Measurements from ENCODE around the gene PRKD1. TPM values are rescaled to one million over a fixed set of nuclear protein-coding genes. Genes with fewer than 3 reads are reported as not detected.

Gene PRKD1
- total and polyA plus RNA-seq, 10 of the 15 experiments (the other 5 are each of a cell fraction or from before 2014, with no cell fraction given): 0.02 to 0.56 TPM; not detected in 8

DNA sequence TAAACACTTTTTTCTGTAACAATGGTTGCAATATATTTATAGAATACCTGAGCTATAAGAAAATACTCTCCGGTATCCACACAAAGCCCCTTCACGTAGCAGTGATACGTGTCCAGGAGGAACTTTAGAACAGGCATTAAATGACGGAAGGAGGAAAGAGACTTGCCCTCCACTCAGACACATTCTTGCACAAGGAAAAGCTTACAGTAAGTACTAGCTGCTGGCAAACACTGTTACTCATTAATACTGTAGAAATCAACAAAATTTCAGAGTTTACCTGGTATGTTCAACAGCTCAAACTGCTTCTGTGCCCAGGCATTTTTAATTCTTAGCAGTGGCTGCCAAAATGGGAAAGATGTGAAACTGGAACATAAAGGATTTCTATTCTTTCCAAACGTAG, 41.7 kb downstream of the PRKD1 start:
- in situ Hi-C loops (cut with MboI): no loop called here
- Histone ChIP-seq H3K4me2 (ENCODE audit: control insufficient read depth, insufficient read depth) (no peak overlapping the region), H3K79me2 (ENCODE audit: control insufficient read depth, insufficient read depth, low read length) (no peaks in the 10 kb centered on the region), H3K27me3 (replicated peaks in 1 of 2; ENCODE audit: control insufficient read depth in 2 of 2, insufficient read depth in 2 of 2, low read length in 1 of 2) (no peaks in the 10 kb centered on the region), H2AFZ (ENCODE audit: control insufficient read depth, low read depth, low read length) (no peak overlapping the region), H3K36me3 (ENCODE audit: control insufficient read depth in 2 of 2, insufficient read depth in 2 of 2, low read length in 1 of 2) (no peaks in the 10 kb centered on the region), H3K9ac (ENCODE audit: control insufficient read depth, insufficient read depth, low read length) (no peak overlapping the region), H3K27ac (ENCODE audit: control insufficient read depth, insufficient read depth) (no peak overlapping the region), H3K9me3 (replicated peaks; ENCODE audit: control insufficient read depth, insufficient read depth, low read length) (no peaks in the 10 kb centered on the region), H3K4me1 (ENCODE audit: control insufficient read depth, insufficient read depth, low read length) (no peaks in the 10 kb centered on the region), H4K20me1 (ENCODE audit: control insufficient read depth, insufficient read depth) (no peaks in the 10 kb centered on the region), H3K4me3 (no peak overlapping the region)
- FAIRE-seq (no peak), DNase-seq (ENCODE audit: low read depth, low spot score) (no peak), ATAC-seq (no peak)
- WGBS (ENCODE audit: insufficient coverage, insufficient replicate concordance, low lambda C conversion rate, missing lambda C conversion rate): 62% methylated on average over 5 of the region's 5 CpGs
- intact Hi-C loops (cut with micrococcal nuclease; ENCODE audit: unreplicated experiment): no loop called here
- ChIA-PET RAD21 (ENCODE audit: unreplicated experiment) (no interaction called here), CTCF (no interaction called here), SMC1A (ENCODE audit: uncharacterized antibody, unreplicated experiment) (no interaction called here), POLR2A (no interaction called here)
- no peak for TF ChIP-seq PAX8 (IDR thresholded peaks at IDR 0.05)
- no TSS peak for BruUV-seq (replicated peaks)

DNA sequence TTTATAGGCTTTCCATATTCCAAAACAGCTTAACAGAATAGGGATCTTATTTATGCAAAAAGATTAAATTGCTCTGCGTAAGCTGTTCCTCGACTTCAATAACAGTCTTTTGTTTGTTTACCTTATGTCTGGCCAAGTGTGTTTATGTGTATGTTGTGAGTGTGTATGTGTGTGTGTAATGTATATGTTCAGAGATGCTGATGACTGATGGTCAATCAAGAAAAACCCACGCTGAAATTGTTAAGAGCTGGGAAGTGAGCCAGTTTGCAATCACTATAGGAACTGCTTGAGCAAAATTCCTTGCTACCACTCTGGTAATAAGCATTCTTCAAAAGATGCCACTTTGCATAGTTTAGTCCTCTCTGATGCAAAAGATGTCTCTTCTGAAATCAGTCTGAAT, 59.6 kb downstream of the PRKD1 start:
- no peak for DNase-seq (ENCODE audit: low read depth, low spot score)
- Histone ChIP-seq H3K9ac (ENCODE audit: control insufficient read depth, insufficient read depth, low read length) (no peak overlapping the region), H3K36me3 (ENCODE audit: control insufficient read depth in 2 of 2, insufficient read depth in 2 of 2, low read length in 1 of 2) (no peaks in the 10 kb centered on the region), H3K4me2 (ENCODE audit: control insufficient read depth, insufficient read depth) (no peak overlapping the region), H3K27ac (ENCODE audit: control insufficient read depth, insufficient read depth) (no peak overlapping the region), H3K79me2 (ENCODE audit: control insufficient read depth, insufficient read depth, low read length) (no peaks in the 10 kb centered on the region), H3K4me3 (no peak overlapping the region), H4K20me1 (ENCODE audit: control insufficient read depth, insufficient read depth) (no peaks in the 10 kb centered on the region), H3K4me1 (ENCODE audit: control insufficient read depth, insufficient read depth, low read length) (no peaks in the 10 kb centered on the region), H3K9me3 (replicated peaks; ENCODE audit: control insufficient read depth, insufficient read depth, low read length) (no peaks in the 10 kb centered on the region), H3K27me3 (replicated peaks in 1 of 2; ENCODE audit: control insufficient read depth in 2 of 2, insufficient read depth in 2 of 2, low read length in 1 of 2) (no peaks in the 10 kb centered on the region), H2AFZ (ENCODE audit: control insufficient read depth, low read depth, low read length) (no peak overlapping the region)
- ATAC-seq: no peak
- in situ Hi-C loops (cut with MboI): no loop called here
- ChIA-PET SMC1A (ENCODE audit: uncharacterized antibody, unreplicated experiment) (no interaction called here), CTCF (no interaction called here), RAD21 (ENCODE audit: unreplicated experiment) (no interaction called here), POLR2A (no interaction called here)
- 46% methylated on average over 3 of the region's 3 CpGs for WGBS (ENCODE audit: insufficient coverage, insufficient replicate concordance, low lambda C conversion rate, missing lambda C conversion rate)
- BruUV-seq (replicated peaks): no TSS peak
- intact Hi-C loops (cut with micrococcal nuclease; ENCODE audit: unreplicated experiment): no loop called here
- TF ChIP-seq ZBTB4 (CRISPR knock-in tag; IDR thresholded peaks at IDR 0.05) (no peak), FOXK2 (IDR thresholded peaks at IDR 0.05) (no peak), MTA3 (IDR thresholded peaks at IDR 0.05; ENCODE audit: borderline replicate concordance, low read length) (no peak), SMAD5 (IDR thresholded peaks at IDR 0.05; ENCODE audit: low read depth) (no peak), SMARCA5 (IDR thresholded peaks at IDR 0.05) (no peak), POLR2AphosphoS5 (IDR thresholded peaks at IDR 0.05; ENCODE audit: low read length) (no peak), GABPA (IDR thresholded peaks at IDR 0.05; ENCODE audit: low read depth) (no peak), CEBPB (IDR thresholded peaks at IDR 0.05; ENCODE audit: borderline replicate concordance in 1 of 2, low read depth in 2 of 2, low read length in 2 of 2) (no peak), REST (IDR thresholded peaks at IDR 0.05; ENCODE audit: low read depth, low read length) (no peak), RAD21 (IDR thresholded peaks at IDR 0.05; ENCODE audit: insufficient read depth, low read depth, low read length) (no peak)
- FAIRE-seq: no peak
